Loucy (cell line): ENCODE data around the gene CORO2A.

Experiments
- CTCF ChIP-seq: fragments of 200-600 bp; sonication (generic); conservative IDR thresholded peaks from 2 replicates; pipeline ENCODE4 v1.5.1; 2014; ENCODE audit warnings: mild to moderate bottlenecking, antibody characterized with exemption, low read length
- EZH2phosphoT487 ChIP-seq: fragments of 200-600 bp; IDR thresholded peaks from 2 replicates; pipeline ENCODE4 v1.6.1; 2018; ENCODE audit warnings: antibody characterized with exemption, mild to moderate bottlenecking, moderate library complexity, borderline replicate concordance

- TF ChIP-seq CTCF (no peak), EZH2phosphoT487 (no peak)
Measured at GRCh38 chr9:98149422-98149821, 43.0 kb downstream of the CORO2A start.
